ENCODE data around the gene FZR1.

Gene FZR1

GRCh38 chr19:3475449-3475848, 30.7 kb upstream of the FZR1 start:
- no peak for DNase-seq (ENCODE audit: low read depth)
- TF ChIP-seq CTCF (conservative IDR thresholded peaks at IDR 0.05; ENCODE audit: low read length) = no peak
- no peak overlapping the region for H3K4me3 ChIP-seq (ENCODE audit: low read length)

GRCh38 chr19:3476830-3477229, 29.3 kb upstream of the FZR1 start:
- no peak overlapping the region for H3K4me3 ChIP-seq (ENCODE audit: low read length)
- TF ChIP-seq CTCF (conservative IDR thresholded peaks at IDR 0.05; ENCODE audit: low read length) = no peak
- DNase-seq (ENCODE audit: low read depth) = no peak

- TF ChIP-seq CTCF (conservative IDR thresholded peaks at IDR 0.05; ENCODE audit: low read length) = no peak
- DNase-seq (ENCODE audit: low read depth) = no peak
- H3K4me3 ChIP-seq (ENCODE audit: low read length) = no peak overlapping the region
Observed at GRCh38 chr19:3477506-3477905, 28.6 kb upstream of the FZR1 start.

- TF ChIP-seq CTCF (conservative IDR thresholded peaks at IDR 0.05; ENCODE audit: low read length) = no peak
- no peak for DNase-seq (ENCODE audit: low read depth)
- no peak overlapping the region for H3K4me3 ChIP-seq (ENCODE audit: low read length)
Observed at GRCh38 chr19:3477951-3478350, 28.2 kb upstream of the FZR1 start.

- no peak for DNase-seq (ENCODE audit: low read depth)
- no peak overlapping the region for H3K4me3 ChIP-seq (ENCODE audit: low read length)
- TF ChIP-seq CTCF (conservative IDR thresholded peaks at IDR 0.05; ENCODE audit: low read length) = no peak
Observed at GRCh38 chr19:3478409-3479176, 27.5 kb upstream of the FZR1 start.

- H3K4me3 ChIP-seq (ENCODE audit: low read length) = no peak overlapping the region
- no peak for TF ChIP-seq CTCF (conservative IDR thresholded peaks at IDR 0.05; ENCODE audit: low read length)
- no peak for DNase-seq (ENCODE audit: low read depth)
Observed at GRCh38 chr19:3479177-3479833, 26.8 kb upstream of the FZR1 start.

- H3K4me3 ChIP-seq (ENCODE audit: low read length) = no peak overlapping the region
- no peak for TF ChIP-seq CTCF (conservative IDR thresholded peaks at IDR 0.05; ENCODE audit: low read length)
- no peak for DNase-seq (ENCODE audit: low read depth)
Observed at GRCh38 chr19:3479834-3480215, 26.3 kb upstream of the FZR1 start.
